Stomach (tissue), 4 donors: ENCODE data around the gene LDLRAD2.

Source experiments
- POLR2A ChIP-seq, 4 donors: fragments of 450-650 bp; IDR thresholded peaks; one replicate each; pipeline ENCODE4 v1.6.1; 2016; ENCODE audit warnings: antibody characterized with exemption in 4 of 4, control low read depth in 2 of 4, mild to moderate bottlenecking in 1 of 4, moderate library complexity in 1 of 4
- POLR2AphosphoS5 ChIP-seq, 3 donors: sonication (generic); formaldehyde crosslinking; IDR thresholded peaks; one replicate each; pipeline ENCODE4 v1.6.1; 2016; ENCODE audit warnings: antibody characterized with exemption in 3 of 3
- TF ChIP-seq, protein P1 (sequence below), 7 experiments: fragments of 450-650 bp in 4 of 7; fragments of 200-600 bp in 3 of 7; sonication (generic) in 3 of 7; IDR thresholded peaks; one replicate each; pipeline ENCODE4 v1.5.1; 2016 to 2019; ENCODE audit warnings: antibody characterized with exemption in 7 of 7, control low read depth in 2 of 7, mild to moderate bottlenecking in 1 of 7

- TF ChIP-seq POLR2AphosphoS5 (IDR thresholded peaks at IDR 0.05) (no peak), POLR2A (IDR thresholded peaks at IDR 0.05) (no peak)
- TF ChIP-seq, protein P1, sequence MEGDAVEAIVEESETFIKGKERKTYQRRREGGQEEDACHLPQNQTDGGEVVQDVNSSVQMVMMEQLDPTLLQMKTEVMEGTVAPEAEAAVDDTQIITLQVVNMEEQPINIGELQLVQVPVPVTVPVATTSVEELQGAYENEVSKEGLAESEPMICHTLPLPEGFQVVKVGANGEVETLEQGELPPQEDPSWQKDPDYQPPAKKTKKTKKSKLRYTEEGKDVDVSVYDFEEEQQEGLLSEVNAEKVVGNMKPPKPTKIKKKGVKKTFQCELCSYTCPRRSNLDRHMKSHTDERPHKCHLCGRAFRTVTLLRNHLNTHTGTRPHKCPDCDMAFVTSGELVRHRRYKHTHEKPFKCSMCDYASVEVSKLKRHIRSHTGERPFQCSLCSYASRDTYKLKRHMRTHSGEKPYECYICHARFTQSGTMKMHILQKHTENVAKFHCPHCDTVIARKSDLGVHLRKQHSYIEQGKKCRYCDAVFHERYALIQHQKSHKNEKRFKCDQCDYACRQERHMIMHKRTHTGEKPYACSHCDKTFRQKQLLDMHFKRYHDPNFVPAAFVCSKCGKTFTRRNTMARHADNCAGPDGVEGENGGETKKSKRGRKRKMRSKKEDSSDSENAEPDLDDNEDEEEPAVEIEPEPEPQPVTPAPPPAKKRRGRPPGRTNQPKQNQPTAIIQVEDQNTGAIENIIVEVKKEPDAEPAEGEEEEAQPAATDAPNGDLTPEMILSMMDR (IDR thresholded peaks at IDR 0.05), result no peak
Measured at GRCh38 chr1:21813542-21813941, 1.5 kb downstream of the LDLRAD2 start.
